Ovary (tissue), 9 donors: ENCODE results near the gene BTN2A1. TPM values are rescaled to one million over a fixed set of nuclear protein-coding genes. Genes with fewer than 3 reads are reported as not detected.
A peak's percentile ranks its signal among the peaks of the same experiment; 100 is the strongest.

Experiments used
- DNase-seq, 5 donors: peaks; one replicate each; pipeline ENCODE4 v3.0.0-alpha.2; 2019 to 2020
- H3K27ac ChIP-seq, 2 donors: fragments of 200-600 bp; one replicate each; pipeline versions ENCODE4 v1.5.1 to v1.8.0; 2019 to 2022
- H3K27me3 ChIP-seq: fragments of 200-600 bp; one replicate; pipeline ENCODE4 v1.8.0; 2022
- H3K36me3 ChIP-seq: fragments of 200-600 bp; sonication (generic); one replicate; pipeline ENCODE4 v1.5.1; 2019
- H3K4me1 ChIP-seq: one replicate; pipeline ENCODE4 v1.8.1; 2013; ENCODE audit warnings: mild to moderate bottlenecking, moderate library complexity; ENCODE audit not compliant: insufficient read depth
- H3K4me3 ChIP-seq: fragments of 200-600 bp; sonication (generic); one replicate; pipeline ENCODE4 v1.5.1; 2017
- H3K9me3 ChIP-seq, 2 donors: fragments of 200-600 bp in 1 of 2; sonication (generic) in 1 of 2; one replicate each; pipeline versions ENCODE4 v1.5.1 to v1.8.1; 2013 to 2019; ENCODE audit warnings: mild to moderate bottlenecking in 1 of 2, moderate library complexity in 1 of 2
- EP300 ChIP-seq: sonication (generic); formaldehyde crosslinking; IDR thresholded peaks from one replicate; pipeline ENCODE4 v1.6.1; 2017; ENCODE audit warnings: antibody characterized with exemption
- POLR2A ChIP-seq: fragments of 450-650 bp; IDR thresholded peaks from one replicate; pipeline ENCODE4 v1.6.1; 2017; ENCODE audit warnings: antibody characterized with exemption, mild to moderate bottlenecking, moderate library complexity
- WGBS, 3 donors: extraction: QIAGEN DNeasy Blood & Tissue Kit in 1 of 3; methylation state at CpG; one replicate each; pipeline versions ENCODE4 v1.1.5 to v1.1.7; 2013 to 2017; 5-methylcytosine and 5-hydroxymethylcytosine counted together
- intact Hi-C, 4 donors: fragments of 100-400 bp; cut with DNase I; formaldehyde crosslinking; loops; one replicate each; pipeline versions ENCODE4 v1.11.0 to v1.15.1; 2022 to 2023
- polyA plus RNA-seq, 2 donors: library from polyadenylated mRNA; stranded (reverse); fragments of 200-250 nt in 1 of 2; fragments of 350-450 nt in 1 of 2; fragmentation: Illumina TruSeq in 1 of 2; extraction: RNeasy Lipid Tissue Mini Kit (QIAGEN cat#74804) in 1 of 2; gene quantifications; one replicate each; pipeline ENCODE4 v1.2.3, GENCODE V29; 2013 to 2014
- total RNA-seq, 7 donors: library from RNA; depleted of rRNA in 2 of 7; stranded (reverse); fragments of >200 nt in 2 of 7; fragmentation: NEBNext Ultra II Directional in 3 of 7; extraction: Animal tissue kit (Norgen Biotek cat#: 25700) in 3 of 7; gene quantifications; one replicate each; pipeline versions ENCODE4 v1.1.0 to v1.2.4, GENCODE V29; 2016 to 2023
- TF ChIP-seq, protein P1 (sequence below), 3 donors: fragments of 450-650 bp in 2 of 3; fragments of 200-600 bp in 1 of 3; IDR thresholded peaks; one replicate each; pipeline versions ENCODE4 v1.5.1 to v1.8.0; 2016 to 2022; ENCODE audit warnings: antibody characterized with exemption in 3 of 3, mild to moderate bottlenecking in 1 of 3
- donor health status: DM: no; HTN: no; CAD: no; lungs with moderate emphysema.
- donor health status: DM: no; HTN: no; CAD: no.
- donor health status: Bipolar disorder and iron deficiency.
- donor health status: DM: yes; HTN: yes; CAD: no.
- donor health status: DM: no; HTN: no; CAD: no.
- donor health status: DM: yes; HTN: yes; CAD: no.

The BTN2A1 gene
- total and polyA plus RNA-seq, 9 donors, result 9.0 to 33.3 (median 18.8) TPM

DNA sequence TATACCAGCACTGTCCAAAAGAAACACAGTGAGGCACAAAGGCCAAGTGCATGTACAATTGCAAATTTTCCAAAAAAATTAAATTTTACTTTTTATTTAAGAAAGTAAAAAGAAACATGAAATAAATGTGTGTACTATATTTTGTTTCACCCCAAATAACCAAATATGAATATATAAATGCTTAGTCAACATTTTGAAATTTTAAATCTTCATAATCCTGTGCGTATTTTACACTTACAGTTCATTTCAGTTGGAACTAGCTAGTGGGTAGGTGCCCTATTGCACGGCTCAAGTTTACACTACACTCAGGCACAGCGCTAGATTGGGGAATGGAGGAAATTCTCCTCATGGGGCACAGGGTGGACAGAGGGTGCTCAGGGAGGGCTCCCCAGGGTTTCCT is 35.4 kb upstream of the BTN2A1 start:
- DNase-seq, result no peak
- no peak overlapping the region for H3K27ac ChIP-seq
- H3K36me3 ChIP-seq, result no peaks in the 10 kb centered on the region
- peak overlapping the region; percentile 69 for H3K4me3 ChIP-seq
- H3K9me3 ChIP-seq, result no peaks in the 10 kb centered on the region
- H3K4me1 ChIP-seq, result peaks cover 7% of the 10 kb centered on the region
- H3K27me3 ChIP-seq, result no peaks in the 10 kb centered on the region
- TF ChIP-seq EP300 (no peak), POLR2A (no peak)
- TF ChIP-seq, protein P1, sequence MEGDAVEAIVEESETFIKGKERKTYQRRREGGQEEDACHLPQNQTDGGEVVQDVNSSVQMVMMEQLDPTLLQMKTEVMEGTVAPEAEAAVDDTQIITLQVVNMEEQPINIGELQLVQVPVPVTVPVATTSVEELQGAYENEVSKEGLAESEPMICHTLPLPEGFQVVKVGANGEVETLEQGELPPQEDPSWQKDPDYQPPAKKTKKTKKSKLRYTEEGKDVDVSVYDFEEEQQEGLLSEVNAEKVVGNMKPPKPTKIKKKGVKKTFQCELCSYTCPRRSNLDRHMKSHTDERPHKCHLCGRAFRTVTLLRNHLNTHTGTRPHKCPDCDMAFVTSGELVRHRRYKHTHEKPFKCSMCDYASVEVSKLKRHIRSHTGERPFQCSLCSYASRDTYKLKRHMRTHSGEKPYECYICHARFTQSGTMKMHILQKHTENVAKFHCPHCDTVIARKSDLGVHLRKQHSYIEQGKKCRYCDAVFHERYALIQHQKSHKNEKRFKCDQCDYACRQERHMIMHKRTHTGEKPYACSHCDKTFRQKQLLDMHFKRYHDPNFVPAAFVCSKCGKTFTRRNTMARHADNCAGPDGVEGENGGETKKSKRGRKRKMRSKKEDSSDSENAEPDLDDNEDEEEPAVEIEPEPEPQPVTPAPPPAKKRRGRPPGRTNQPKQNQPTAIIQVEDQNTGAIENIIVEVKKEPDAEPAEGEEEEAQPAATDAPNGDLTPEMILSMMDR (IDR thresholded peaks at IDR 0.05), result no peak
- WGBS, 3 donors, result 83 to 89% (median 85%) methylated on average over 3 of the region's 3 CpGs
- intact Hi-C loops, result no loop called here

DNA sequence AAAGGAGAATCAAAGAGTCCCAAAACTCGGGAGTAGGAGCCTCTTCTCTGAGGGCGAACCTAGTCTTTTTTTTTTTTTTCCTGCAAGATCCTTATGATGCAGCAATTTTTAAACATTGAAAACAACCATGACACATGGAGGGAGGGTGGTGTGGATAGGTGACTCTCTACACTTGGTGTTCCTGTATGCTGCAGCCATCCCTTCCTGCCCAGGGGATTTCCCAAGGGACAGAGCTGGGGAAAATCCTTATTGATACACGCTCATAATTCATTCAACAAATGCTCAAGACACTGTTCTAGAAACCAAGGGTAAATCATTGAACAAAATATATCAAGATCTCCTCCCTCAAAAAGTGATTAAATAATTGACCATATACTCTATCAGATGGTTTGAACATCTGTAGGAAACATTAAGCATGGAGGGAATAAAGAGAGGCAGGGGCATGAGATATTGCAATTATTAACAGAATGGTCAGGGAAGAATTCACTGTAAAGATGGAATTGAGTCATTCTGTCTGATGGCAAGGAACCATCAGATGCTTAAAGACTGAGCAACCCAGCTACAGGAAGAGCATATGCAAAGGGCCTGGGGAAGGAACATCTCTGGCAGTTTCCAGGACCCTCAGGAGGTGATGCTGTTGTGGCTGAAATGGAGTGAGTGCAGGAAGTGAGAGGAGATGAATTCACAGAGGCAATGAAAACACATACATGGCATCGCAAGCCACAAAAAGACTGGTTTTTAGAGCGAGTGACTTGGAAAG is 30.9 kb upstream of the BTN2A1 start:
- peaks cover 2% of the 10 kb centered on the region for H3K4me1 ChIP-seq
- WGBS, 3 donors, result 95 to 97% (median 95%) methylated on average over 5 of the region's 5 CpGs

DNA sequence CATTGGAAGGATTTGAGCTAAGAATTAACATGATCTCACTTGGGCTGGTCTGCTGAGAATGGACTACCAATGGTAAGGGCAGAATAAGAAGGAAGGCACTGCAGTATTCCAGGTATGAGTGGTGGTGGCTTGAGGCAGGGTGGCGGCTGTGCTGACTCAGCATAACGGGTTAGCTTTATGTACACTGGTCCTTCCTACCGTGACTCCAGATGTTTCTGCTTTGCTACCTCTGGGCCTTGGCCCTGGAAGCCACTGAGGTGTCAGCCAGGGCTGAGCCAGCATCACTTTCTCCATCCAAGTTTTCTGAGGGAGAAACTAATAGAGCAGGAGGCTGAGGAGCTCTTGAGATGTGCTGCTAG is 30.3 kb upstream of the BTN2A1 start:
- no peaks in the 10 kb centered on the region for H3K36me3 ChIP-seq
- H3K9me3 ChIP-seq, result no peaks in the 10 kb centered on the region
- peaks cover 2% of the 10 kb centered on the region for H3K4me1 ChIP-seq
- TF ChIP-seq, protein P1 (IDR thresholded peaks at IDR 0.05), result no peak
- TF ChIP-seq EP300 (no peak), POLR2A (no peak)
- DNase-seq, result no peak
- intact Hi-C loops, result no loop called here
- no peak overlapping the region for H3K27ac ChIP-seq
- H3K4me3 ChIP-seq, result no peak overlapping the region
- WGBS, 3 donors, result 87 to 88% (median 87%) methylated on average over 3 of the region's 3 CpGs
- H3K27me3 ChIP-seq, result no peaks in the 10 kb centered on the region

More for the DNA sequence above, 30.9 kb upstream of the BTN2A1 start:
- H3K9me3 ChIP-seq, result no peaks in the 10 kb centered on the region
- H3K4me3 ChIP-seq, result no peak overlapping the region
- DNase-seq, result no peak
- intact Hi-C loops, result no loop called here
- H3K27ac ChIP-seq, result no peak overlapping the region
- no peaks in the 10 kb centered on the region for H3K36me3 ChIP-seq
- no peaks in the 10 kb centered on the region for H3K27me3 ChIP-seq
- TF ChIP-seq POLR2A (no peak), EP300 (no peak)
- TF ChIP-seq, protein P1 (IDR thresholded peaks at IDR 0.05), result no peak

DNA sequence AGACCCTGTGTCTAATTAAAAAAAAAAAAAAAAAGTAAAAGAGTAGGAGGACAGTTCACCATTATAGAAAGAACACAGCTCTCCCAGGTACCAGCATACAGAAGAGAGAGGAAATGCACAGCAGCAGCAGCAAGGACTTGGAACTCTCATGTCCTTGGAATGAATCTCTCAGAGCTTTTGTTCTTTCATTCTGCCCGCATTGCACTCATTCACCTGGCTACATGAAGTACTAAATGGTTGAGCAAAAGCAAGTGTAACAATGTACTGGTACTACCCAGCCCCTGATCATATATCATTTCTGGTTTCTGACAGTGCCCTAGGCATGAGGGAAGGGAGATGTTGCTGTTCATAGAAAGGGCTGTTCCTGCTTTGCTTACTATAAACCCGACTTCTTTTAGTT is 29.5 kb upstream of the BTN2A1 start:
- WGBS, 3 donors, result 93 to 98% (median 94%) methylated on average over 2 of the region's 2 CpGs
- intact Hi-C loops, result no loop called here
- no peak for DNase-seq
- Histone ChIP-seq H3K27ac (no peak overlapping the region), H3K27me3 (no peaks in the 10 kb centered on the region), H3K36me3 (no peaks in the 10 kb centered on the region), H3K9me3 (no peaks in the 10 kb centered on the region), H3K4me3 (no peak overlapping the region), H3K4me1 (peaks cover 2% of the 10 kb centered on the region)
- TF ChIP-seq EP300, result no peak
- TF ChIP-seq, protein P1 (IDR thresholded peaks at IDR 0.05), result no peak
- no peak for TF ChIP-seq POLR2A
